GM18858 (cell line): ENCODE data around the gene JOSD2.

Experiments used
- ATAC-seq: cut with Tn5 transposase; IDR thresholded peaks from one replicate; pipeline ENCODE4 v1.9.1; 2021; ENCODE audit not compliant: unreplicated experiment

JOSD2 gene

DNA sequence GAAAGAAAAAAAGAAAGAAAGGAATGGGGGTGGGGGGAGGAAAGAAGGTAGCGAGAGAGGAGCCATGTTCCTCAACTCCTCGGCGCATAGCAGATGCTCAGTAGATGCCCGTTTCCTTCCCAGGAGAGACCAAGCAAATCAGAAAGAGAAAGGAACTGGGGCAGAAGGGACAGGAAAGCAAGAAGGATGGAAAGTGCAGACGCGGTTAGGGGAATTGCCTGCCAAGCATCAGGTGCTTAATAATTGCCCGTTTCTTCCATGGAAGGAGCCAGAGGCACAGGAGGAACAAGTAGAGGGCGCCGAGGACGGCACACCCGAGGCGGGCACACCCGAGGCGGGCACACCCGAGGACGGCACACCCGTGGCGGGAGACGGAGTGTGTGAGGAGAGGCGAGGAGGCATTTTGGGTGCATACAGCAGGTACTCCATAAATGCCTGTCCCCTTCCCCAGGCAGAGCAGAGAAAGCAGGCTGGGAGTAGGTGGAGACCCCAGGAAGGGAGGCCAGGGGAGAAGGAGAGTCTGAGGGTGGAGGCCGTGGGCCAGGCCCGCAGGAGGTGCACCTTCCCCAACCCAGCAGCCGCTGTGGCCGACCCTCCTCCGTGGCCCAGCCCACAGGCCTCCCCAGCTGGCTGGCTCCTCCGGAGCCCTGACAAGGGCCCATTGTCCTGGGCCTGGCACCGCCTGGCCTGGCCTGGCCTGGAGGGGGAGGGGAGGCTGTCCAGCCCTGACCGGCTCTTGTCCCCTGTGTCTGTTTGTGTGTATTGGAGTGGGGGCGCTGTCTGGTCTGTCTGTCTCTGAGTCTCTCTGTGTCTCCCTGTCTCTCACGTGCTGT is 14.6 kb downstream of the JOSD2 start:
- ATAC-seq = no peak

DNA sequence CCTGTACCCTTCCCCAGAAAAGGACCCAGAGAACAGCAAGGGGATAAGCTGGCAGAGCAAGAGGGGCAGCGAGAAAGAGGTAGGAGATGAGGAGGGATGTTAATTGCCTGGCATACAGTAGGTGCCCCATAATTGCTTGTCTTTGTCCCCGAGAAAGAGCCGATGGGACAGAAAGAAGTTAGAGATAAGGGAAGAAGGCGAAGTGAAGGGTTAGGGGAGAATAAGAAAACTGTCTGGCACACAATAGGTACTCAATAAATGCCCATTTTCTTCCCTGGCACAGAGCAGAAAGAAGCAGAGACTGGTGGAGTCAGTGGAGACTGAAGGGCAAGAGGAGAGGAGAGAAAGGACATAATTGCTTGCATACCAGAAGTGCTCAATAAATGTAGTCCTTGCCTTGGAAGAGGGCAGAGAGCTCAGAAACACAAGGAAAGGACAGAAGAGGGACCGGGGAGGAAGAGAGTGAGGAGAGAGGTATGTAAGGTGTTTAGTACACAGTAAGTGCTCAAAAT is 15.9 kb downstream of the JOSD2 start:
- no peak for ATAC-seq

DNA sequence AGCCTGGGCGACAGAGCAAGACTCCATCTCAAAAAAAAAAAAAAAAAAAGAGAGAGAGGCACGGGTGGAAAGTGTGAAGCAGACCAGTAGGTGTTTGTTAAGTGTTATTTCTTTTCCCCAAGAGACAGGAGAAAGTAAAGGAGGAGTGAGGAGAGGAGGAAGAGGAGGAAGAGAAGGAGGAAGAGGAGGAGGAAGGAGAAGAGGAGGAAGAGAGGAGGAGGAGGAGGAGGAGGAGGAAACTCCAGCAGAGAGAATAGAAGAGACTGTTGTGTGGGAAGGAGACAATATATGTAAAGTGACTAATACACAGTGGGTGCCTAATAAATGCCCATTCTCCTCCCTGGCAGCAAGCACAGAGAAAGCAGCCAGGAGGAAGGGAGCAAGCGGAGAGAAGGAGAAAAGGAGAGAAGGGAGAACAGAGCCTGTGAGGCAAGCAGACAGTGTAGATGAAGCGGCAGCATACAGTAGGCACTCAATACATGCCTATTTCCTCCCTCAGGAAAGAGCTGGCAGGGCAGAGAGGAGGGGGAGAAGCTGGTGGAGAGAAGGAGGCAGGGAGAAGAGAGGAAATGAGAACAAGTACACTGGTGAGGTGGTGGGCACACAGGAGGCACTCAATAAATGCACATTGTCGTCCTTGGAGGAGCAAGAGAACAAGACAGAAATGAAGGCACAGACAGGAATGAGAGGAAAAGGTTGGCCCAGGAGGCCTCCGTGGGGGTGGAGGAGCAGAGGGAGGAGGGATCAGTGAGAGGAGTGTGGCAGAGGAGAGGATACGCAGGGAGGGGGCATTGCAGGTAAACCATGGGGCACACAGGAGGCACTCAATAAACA is 16.6 kb downstream of the JOSD2 start:
- ATAC-seq = no peak

DNA sequence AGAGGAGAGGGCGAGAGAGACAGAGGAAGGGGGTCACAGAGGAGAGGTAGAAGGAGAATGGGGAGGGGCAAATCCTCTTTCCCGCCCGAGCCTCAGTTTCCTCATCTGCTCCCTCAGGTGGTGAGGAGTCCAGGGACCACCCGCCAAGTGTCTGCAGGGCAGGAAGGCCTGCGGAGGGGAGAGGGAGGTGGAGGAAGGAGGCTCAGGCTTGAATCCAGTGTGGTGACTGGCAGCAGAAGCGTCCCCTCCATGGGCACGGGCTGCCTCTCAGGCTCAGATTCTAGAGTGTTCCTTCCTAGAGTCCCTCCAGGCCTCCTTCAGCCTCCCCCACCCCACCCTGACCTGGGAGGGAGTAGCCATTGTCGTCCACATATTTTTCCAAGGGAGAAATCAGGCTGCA is 17.8 kb downstream of the JOSD2 start:
- ATAC-seq = no peak

DNA sequence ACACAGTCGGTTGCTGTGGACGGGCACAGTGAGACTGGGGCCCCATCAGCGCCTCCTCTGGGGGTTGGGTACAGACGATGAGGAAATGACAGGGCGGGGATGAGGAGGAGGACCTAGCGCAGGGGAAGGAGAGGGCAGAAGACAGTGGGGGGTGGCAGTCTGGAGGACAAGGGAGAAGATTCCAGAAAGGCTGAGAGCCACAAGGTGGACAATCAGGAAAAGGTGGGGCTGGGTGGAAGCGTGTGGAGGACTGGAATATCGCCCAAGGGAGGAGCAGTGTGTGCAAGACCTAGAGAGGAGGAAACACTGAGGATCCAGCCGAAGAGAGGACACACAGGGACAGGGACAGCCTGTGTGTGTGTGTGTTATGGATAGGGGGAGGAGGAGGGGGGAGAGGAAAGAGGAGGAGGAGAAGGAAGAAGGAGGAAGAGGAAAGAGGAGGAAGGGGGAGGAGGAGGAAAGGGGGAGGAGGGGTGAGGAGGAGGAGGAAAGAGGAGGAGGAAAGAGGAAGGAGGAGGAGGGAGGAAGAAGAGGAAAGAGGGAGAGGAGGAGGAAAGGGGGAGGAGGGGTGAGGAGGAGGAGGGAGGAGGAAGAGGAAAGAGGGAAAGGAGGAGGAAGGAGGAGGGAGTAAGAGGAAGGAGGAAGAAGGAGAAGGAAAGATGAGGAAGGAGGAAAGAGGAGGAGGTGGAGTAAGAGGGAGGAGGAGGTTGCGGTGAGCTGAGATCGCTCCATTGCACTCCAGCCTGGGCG is 18.5 kb downstream of the JOSD2 start:
- ATAC-seq = no peak

DNA sequence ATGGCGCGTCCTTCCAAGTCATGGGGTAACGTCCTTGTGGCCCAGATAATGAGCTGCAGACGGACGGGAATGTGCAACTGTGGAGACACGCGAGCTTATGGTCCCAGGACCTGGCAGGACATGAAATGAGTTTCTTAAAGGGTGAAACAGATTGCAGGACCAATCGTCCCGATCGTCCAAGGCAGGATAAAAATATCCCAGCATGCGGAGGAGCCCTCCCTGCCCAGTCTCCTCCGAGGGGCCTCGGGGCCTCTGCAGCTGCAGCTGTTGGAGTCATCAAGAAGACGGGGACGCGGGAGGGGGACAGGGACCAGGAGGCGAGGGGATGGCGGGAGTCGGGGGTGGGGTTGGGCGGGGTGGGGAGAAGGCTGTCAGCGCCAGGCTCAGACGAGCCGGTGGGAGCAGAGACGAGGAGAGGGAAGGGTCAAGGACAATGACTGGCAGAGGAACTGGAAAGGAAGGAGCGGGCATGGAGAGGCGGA is 20.0 kb downstream of the JOSD2 start:
- no peak for ATAC-seq

DNA sequence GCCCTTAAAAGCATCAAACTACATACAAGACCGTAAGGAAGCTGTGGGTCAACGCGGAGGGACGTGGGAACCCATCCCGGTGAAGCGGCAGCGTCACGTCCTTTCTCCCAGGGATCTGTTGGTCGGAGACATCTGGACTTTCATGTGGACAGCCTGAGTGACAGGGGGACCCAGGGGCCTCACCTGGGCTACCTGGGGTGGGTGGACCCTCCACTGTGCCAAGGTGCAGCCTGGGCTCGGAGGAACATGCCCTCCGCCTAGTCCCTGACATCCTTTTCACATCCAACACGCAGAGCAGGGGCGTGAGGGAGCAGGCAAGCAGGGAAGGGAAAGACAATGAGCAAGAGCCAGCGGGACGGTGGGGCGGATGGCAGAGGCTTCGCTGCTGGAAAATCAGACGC is 20.6 kb downstream of the JOSD2 start:
- ATAC-seq = no peak

DNA sequence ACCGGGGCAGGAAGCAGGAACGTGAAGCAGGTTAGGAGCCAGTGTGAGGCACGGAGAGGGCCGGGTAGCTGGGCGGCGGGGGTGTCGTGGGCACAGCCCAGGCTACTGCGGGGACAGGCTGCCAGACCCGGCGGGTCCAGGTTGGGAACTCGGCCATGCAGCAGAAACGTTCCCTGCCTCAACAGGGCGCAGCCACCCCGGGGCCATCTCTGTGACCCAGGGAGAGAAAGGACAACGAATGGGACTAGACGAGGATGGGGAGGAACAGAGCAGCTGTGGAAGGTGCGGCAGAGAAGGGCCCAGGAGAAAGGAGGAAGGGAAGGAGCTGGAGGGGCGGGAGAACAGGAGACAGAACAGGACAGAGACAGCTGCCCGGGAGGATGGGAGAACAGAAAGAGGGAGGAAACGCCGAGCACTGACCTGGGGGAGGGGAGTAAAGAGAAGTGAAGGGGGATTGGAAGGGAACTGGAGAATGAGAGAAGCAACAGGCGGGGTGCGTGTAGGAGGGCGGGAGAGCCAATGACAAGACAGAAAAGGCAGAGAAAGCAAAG is 21.5 kb downstream of the JOSD2 start:
- no peak for ATAC-seq

DNA sequence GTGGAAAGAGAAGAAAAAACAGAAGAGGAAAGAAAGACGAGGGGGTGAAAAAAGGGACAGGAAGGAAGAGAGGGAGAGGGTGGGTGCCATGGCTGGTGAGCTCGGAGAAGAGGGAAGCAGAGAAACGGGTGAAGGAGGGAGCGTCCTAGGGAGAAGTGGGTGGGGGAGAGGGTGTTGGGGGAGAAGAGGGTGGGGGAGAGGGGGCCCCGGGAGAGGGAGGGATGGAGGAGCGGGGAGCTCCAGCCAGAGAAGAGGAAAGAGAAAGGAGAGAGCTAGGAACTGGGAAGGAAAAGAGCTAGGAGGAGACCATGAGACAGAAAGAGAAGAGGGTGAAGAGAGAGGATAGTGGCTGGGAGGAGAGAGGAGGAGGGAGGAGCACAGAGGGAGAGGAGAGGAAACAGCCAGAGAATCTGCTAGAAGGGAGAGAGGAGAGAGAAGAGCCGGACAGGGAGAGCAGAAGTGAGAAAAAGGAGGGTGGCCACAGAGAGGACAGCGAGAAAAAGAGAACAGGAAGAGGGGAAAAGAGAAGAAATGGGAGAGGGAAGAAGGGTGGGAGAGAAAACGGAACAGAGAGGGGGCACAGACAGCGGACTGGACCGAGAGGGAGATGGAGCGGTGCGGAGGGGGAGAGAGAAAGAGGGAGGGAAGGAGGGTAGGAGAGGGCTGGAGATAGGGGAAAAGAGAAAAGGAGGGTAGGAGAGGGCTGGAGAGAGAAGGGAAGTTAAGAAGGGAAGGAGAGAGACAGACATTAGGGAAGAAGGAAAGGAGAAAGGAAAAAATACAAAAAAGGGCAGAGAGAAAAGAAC is 22.4 kb downstream of the JOSD2 start:
- ATAC-seq = no peak

DNA sequence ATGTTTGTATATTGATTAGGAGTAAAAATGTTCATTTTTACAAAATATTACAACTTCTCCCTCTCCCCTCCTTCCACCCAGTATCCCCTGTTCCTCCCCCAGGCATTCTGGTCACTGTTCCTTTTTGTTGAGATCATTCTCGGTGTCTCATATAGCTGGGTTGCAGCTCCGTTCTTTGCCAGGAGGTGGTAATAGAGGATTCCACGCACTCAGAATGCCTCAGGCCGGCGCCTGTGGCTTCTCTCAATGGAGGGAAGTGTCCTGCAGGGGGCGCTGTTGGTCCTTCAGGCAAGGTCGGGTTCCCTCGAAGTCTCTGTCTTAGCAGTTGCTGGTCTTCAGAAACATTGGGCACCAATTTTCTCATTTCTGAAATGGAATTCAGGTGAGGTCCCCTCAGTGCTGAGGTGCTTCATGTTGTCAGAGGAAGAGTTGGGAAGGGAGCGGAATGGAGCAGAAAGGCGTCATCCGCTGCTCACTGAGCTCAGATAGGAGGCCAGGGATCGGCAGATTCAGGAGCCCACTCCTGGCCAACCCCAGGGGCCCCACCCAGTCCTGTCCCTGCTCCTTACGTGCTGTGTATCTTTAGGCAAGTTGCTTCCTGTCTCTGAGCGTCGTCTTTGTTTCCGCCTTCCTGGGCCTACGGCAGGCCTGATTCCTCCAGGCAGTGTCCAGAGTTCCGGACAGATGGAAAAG is 24.0 kb downstream of the JOSD2 start:
- no peak for ATAC-seq

DNA sequence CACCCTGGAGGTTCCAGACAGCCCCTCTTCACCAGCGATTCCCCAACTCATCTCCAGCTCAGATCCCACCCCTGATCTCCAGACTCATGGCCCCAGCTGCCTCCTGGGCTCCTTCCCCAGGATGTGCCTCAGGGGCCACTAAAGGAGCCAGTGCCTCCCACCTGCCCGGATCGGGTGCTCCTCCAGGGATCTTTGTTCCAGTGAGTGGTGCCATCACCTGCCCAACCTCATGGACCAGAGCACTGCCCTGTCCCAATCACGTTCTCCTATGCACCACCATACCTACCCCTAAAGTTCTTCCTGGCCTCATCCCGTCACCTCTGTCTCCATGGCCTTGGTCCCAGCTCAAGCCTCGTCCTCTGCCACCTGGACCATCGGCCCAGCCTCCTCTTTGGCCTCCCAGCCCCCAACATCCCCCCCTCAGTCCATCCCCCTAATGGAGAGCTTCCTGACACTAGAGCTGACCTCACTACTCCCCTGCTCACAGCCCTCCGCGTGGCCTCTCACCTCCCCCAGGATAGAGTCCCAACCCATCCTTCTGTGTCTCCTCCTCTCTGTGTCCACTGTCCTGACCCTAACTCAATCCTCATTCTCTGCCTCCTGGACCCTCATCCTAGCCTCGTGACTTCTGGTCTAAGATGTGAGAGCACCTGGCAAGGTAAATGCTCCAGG is 25.6 kb downstream of the JOSD2 start:
- no peak for ATAC-seq

DNA sequence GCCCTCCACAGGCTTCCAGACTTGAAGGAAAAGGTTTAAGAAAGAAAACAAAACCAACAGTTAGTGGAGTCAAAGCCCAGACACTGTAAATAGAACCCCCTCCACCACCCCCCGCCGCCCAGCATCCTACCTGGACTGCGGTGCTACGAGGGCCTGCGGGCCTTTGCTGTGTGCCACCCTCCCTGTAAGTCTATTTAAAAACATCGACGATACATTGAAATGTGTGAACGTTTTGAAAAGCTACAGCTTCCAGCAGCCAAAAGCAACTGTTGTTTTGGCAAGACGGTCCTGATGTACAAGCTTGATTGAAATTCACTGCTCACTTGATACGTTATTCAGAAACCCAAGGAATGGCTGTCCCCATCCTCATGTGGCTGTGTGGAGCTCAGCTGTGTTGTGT is 28.1 kb downstream of the JOSD2 start:
- no peak for ATAC-seq

DNA sequence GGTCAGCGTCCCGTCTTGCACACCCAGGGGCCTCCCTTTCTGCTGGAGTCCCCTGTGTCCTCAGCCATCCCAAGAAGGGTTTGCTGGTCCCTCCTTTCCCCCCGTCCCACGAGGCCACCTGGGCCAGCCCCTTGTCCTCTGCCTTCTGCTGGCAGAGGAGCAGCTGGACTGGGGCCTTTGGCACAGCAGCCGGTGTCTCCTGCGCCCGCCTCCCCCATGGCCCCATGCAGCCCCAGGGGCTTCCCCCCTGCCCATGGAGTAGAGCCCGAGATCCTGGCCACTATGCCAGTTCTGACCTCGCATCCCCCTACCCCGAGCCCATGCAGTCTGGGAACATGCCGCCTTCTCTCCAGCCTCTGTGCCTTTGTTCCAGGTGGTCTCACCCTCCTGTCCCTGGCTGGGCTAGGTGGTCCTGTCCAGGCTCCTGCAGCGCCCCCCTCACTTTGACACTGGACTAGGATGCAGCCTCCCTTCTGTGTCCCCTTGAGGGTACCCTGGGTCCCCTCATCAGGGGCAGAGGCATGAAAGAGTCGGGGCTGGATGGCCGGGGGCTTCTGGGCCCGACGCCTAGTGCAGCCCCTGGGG is 28.6 kb downstream of the JOSD2 start:
- ATAC-seq = no peak

DNA sequence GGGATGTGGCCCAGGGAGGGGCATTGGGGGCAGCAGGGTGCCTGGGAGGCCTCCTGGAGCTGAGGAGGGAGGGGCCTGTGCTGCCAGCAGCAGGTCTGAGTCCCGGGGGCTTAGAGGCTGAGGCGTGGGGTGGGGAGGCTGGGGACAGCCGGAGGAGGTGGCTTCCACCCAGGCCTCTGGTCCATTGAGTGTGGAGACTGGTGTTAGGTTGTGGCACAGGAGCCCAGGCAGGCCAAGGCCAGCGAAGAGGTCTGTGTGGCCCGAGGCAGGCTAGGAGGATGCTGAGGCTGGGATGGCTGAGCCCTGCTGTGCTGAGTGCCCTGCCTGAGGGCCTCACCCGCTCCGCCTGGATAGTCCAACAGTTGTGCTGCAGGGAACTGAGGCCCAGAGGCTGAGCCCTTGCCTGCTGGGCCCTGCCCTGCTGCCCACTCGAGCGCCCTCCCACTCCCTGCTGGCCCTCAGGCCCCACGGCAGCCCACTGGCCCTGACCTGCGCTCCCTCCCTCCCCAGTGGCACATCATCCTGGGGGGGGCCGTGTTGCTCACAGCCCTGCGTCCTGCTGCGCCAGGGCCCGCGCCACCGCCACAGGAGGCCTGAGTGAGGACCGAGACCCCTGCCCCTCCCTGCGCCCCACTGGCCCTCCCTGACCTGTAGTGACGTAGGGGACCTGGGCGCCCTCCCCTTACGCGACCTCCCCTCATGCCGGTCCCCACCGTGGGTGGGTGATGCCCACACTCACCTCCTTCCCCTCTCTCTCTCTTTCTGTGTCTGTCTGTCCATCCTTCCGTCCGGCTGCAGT is 29.4 kb downstream of the JOSD2 start:
- no peak for ATAC-seq

DNA sequence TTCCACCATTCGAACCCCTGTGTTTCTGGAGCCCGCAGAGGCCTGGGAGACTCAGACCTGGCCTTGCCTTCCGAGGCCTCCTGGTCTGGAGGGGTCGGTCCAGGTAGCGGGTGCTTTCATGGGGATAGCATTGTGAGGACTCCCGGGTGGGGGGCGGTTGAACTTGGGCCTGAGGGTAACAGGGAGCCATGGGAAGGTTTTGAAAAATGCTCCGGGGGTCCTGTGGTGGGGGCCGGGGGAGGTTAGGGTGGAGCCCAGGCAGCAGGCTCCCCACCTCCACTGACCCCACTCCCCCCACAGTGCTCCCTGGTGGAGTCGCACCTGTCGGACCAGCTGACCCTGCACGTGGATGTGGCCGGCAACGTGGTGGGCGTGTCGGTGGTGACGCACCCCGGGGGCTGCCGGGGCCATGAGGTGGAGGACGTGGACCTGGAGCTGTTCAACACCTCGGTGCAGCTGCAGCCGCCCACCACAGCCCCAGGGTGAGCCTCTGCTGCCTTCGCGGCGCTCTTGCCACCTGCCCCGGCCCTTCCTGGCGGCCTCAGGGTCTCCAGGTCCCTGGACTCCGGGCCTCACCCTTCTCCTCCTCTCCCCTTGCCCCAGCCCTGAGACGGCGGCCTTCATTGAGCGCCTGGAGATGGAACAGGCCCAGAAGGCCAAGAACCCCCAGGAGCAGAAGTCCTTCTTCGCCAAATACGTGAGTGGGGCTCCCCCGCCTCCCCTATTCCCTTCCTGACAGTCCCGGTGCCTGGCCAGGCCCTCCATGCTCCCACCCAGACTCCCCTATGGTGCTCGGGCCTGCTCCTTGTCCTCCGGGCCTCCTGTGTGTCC is 30.5 kb downstream of the JOSD2 start:
- ATAC-seq = no peak

DNA sequence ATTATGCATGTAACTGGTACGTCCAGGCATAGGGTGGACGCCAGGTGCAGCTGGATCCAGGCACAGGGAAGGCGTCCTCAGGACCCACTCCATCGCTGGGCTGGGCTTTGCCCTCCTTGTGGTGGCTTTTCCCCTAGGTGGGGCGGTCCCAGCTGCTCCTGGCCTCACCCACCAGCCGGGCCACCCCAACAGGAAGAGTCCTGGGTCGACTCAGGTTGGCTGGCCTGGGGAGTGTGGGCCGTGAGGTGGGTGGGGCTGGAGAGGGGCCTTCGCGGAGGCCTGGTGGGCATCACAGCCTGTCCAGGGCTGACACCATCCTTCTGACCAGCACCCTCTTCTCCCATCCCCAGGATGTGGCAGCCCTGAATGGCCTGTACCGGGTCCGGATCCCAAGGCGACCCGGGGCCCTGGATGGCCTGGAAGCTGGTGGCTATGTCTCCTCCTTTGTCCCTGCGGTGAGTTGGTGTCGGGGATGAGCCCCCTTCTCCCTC is 31.2 kb downstream of the JOSD2 start:
- ATAC-seq = no peak
